Panc1 (cell line): ENCODE data around the gene LIN9.

Experiments
- POLR2AphosphoS5 ChIP-seq: IDR thresholded peaks from 2 replicates; pipeline ENCODE4 v1.6.1; 2012; ENCODE audit warnings: mild to moderate bottlenecking, low read depth, low read length, moderate library complexity
- SIN3A ChIP-seq: IDR thresholded peaks from 2 replicates; pipeline ENCODE4 v1.6.1; 2012; ENCODE audit warnings: low read depth, mild to moderate bottlenecking, low read length, moderate library complexity, borderline replicate concordance; ENCODE audit not compliant: insufficient read depth
- TF ChIP-seq, protein P1 (sequence below): fragments of 450-650 bp; IDR thresholded peaks from 2 replicates; pipeline ENCODE4 v1.5.1; 2017; ENCODE audit warnings: mild to moderate bottlenecking

DNA sequence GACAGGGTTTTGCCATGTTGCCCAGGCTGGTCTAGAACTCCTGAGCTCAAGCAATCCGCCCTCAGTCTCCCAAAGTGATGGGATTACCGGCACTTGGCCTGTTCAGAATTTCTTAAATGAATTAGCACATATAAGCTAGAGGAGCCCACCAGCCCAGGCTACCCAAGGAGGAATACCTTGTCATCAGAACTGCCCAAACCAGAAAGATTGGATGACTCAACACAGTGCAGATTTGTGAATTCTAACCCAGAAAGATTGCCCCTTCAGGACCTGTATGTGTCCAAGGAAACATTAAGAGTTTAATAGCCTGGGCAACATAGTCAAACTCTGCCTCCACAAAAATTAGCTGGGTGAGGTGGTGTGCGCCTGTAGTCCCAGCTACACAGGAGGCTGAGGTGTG is 14.0 kb upstream of the LIN9 start:
- TF ChIP-seq POLR2AphosphoS5 = no peak
- no peak for TF ChIP-seq SIN3A
- TF ChIP-seq, protein P1, sequence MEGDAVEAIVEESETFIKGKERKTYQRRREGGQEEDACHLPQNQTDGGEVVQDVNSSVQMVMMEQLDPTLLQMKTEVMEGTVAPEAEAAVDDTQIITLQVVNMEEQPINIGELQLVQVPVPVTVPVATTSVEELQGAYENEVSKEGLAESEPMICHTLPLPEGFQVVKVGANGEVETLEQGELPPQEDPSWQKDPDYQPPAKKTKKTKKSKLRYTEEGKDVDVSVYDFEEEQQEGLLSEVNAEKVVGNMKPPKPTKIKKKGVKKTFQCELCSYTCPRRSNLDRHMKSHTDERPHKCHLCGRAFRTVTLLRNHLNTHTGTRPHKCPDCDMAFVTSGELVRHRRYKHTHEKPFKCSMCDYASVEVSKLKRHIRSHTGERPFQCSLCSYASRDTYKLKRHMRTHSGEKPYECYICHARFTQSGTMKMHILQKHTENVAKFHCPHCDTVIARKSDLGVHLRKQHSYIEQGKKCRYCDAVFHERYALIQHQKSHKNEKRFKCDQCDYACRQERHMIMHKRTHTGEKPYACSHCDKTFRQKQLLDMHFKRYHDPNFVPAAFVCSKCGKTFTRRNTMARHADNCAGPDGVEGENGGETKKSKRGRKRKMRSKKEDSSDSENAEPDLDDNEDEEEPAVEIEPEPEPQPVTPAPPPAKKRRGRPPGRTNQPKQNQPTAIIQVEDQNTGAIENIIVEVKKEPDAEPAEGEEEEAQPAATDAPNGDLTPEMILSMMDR = no peak
